Measurements from ENCODE around the gene CTDP1.
"Not testable (repeated sequence)": the region's sequence is repeated elsewhere in the genome, so short reads cannot be mapped to it uniquely, and the experiment has no call there.

Gene CTDP1

GRCh38 chr18:79692886-79693285, 13.3 kb downstream of the CTDP1 start:
- DNase-seq (ENCODE audit: low spot score) = no peak
- TF ChIP-seq CTCF (IDR thresholded peaks at IDR 0.05; ENCODE audit: extremely low read depth, insufficient read depth, missing control alignments) = no peak
- in situ Hi-C loops (cut with MboI; ENCODE audit: low pct_unique_long_range_greater_than_20kb, low sequenced_read_pairs, unreplicated experiment) = no loop called here

- in situ Hi-C loops (cut with MboI; ENCODE audit: low pct_unique_long_range_greater_than_20kb, low sequenced_read_pairs, unreplicated experiment) = no loop called here
- no peak for DNase-seq (ENCODE audit: low spot score)
- TF ChIP-seq CTCF (IDR thresholded peaks at IDR 0.05; ENCODE audit: extremely low read depth, insufficient read depth, missing control alignments) = no peak
These were observed 14.1 kb downstream of the CTDP1 start for GRCh38 chr18:79693561-79694205.

- in situ Hi-C loops (cut with MboI; ENCODE audit: low pct_unique_long_range_greater_than_20kb, low sequenced_read_pairs, unreplicated experiment); DNase-seq (ENCODE audit: low spot score): not testable (repeated sequence)
These were observed 14.7 kb downstream of the CTDP1 start for GRCh38 chr18:79694206-79694894.

GRCh38 chr18:79694895-79695213, 15.3 kb downstream of the CTDP1 start:
- DNase-seq (ENCODE audit: low spot score) = no peak
- TF ChIP-seq CTCF (IDR thresholded peaks at IDR 0.05; ENCODE audit: extremely low read depth, insufficient read depth, missing control alignments) = no peak
- in situ Hi-C loops (cut with MboI; ENCODE audit: low pct_unique_long_range_greater_than_20kb, low sequenced_read_pairs, unreplicated experiment) = no loop called here

- in situ Hi-C loops (cut with MboI; ENCODE audit: low pct_unique_long_range_greater_than_20kb, low sequenced_read_pairs, unreplicated experiment) = no loop called here
These were observed 15.7 kb downstream of the CTDP1 start for GRCh38 chr18:79695269-79695668.

GRCh38 chr18:79695856-79696850, 16.6 kb downstream of the CTDP1 start:
- in situ Hi-C loops (cut with MboI; ENCODE audit: low pct_unique_long_range_greater_than_20kb, low sequenced_read_pairs, unreplicated experiment) = no loop called here
- TF ChIP-seq CTCF (IDR thresholded peaks at IDR 0.05; ENCODE audit: extremely low read depth, insufficient read depth, missing control alignments) = no peak
- no peak for DNase-seq (ENCODE audit: low spot score)

More at GRCh38 chr18:79695269-79695668, 15.7 kb downstream of the CTDP1 start:
- DNase-seq (ENCODE audit: low spot score) = no peak
- no peak for TF ChIP-seq CTCF (IDR thresholded peaks at IDR 0.05; ENCODE audit: extremely low read depth, insufficient read depth, missing control alignments)

Measured in GM13977 (cell line).